Panc1 (cell line): ENCODE data around the gene ABCA8.
"Not testable (repeated sequence)": the region's sequence is repeated elsewhere in the genome, so short reads cannot be mapped to it uniquely, and the experiment has no call there.

Source experiments
- CTCF ChIP-seq: fragments of 450-650 bp; IDR thresholded peaks from 2 replicates; pipeline ENCODE4 v1.5.1; 2017; ENCODE audit warnings: mild to moderate bottlenecking
- POLR2AphosphoS5 ChIP-seq: IDR thresholded peaks from 2 replicates; pipeline ENCODE4 v1.6.1; 2012; ENCODE audit warnings: mild to moderate bottlenecking, low read depth, low read length, moderate library complexity
- REST ChIP-seq, 2 experiments: IDR thresholded peaks; 2 replicates each; pipeline ENCODE4 v1.6.1; 2011 to 2012; ENCODE audit warnings: low read depth in 2 of 2, control low read depth in 1 of 2, low read length in 1 of 2, mild to moderate bottlenecking in 1 of 2, moderate library complexity in 1 of 2; ENCODE audit not compliant: insufficient read depth in 1 of 2

- not testable (repeated sequence) for TF ChIP-seq CTCF; POLR2AphosphoS5; REST (IDR thresholded peaks at IDR 0.05; ENCODE audit: insufficient read depth in 1 of 2, low read depth in 2 of 2, low read length in 1 of 2)
Measured at GRCh38 chr17:68999743-69000142, 44.6 kb upstream of the ABCA8 start.
